Naive thymus-derived CD4-positive, alpha-beta T cell (primary cell): Measurements from ENCODE around the gene SLC66A2. TPM values are rescaled to one million over a fixed set of nuclear protein-coding genes. Genes with fewer than 3 reads are reported as not detected.
A peak's percentile ranks its signal among the peaks of the same experiment; 100 is the strongest.
"Not testable (repeated sequence)": the region's sequence is repeated elsewhere in the genome, so short reads cannot be mapped to it uniquely, and the experiment has no call there.

Experiments
- ATAC-seq: fragments of 150-1000 bp; cut with Tn5 transposase; 2 replicates; pipeline ENCODE4 v1.10.0; 2021; ENCODE audit warnings: mild to moderate bottlenecking, moderate library complexity
- CTCF ChIA-PET: fragments of 350-600 bp; sonication (Branson Sonifier 250); formaldehyde crosslinking; loops from one replicate; lab custom pipeline; 2021; ENCODE audit warnings: antibody characterized with exemption; lab: Charles Lee
- POLR2A ChIA-PET: fragments of 350-600 bp; sonication (Branson Sonifier 250); formaldehyde crosslinking; loops from one replicate; lab custom pipeline; 2021; ENCODE audit warnings: antibody characterized with exemption, inconsistent platforms; lab: Charles Lee
- DNase-seq, 9 donors: peaks; one replicate each; pipeline versions ENCODE4 v3.0.0 to v3.0.0-alpha.2; 2020 to 2022; ENCODE audit warnings: mixed read lengths in 1 of 9
- H3K27ac ChIP-seq: one replicate; pipeline ENCODE4 v1.7.0; 2013; ENCODE audit warnings: mild to moderate bottlenecking, low read depth, low read length, moderate library complexity
- H3K27me3 ChIP-seq, 2 donors: one replicate each; pipeline ENCODE4 v1.7.0; 2013; ENCODE audit warnings: low read length in 2 of 2, mild to moderate bottlenecking in 2 of 2, moderate library complexity in 2 of 2; ENCODE audit not compliant: control insufficient read depth in 2 of 2, insufficient read depth in 2 of 2
- H3K36me3 ChIP-seq, 3 experiments: 1 replicate in 2 of 3; 2 replicates in 1 of 3; pipeline ENCODE4 v1.7.0; 2013; ENCODE audit warnings: low read length in 3 of 3, mild to moderate bottlenecking in 3 of 3, moderate library complexity in 1 of 3; ENCODE audit not compliant: insufficient read depth in 3 of 3, control insufficient read depth in 2 of 3
- H3K4me1 ChIP-seq, 2 donors: one replicate each; pipeline ENCODE4 v1.7.0; 2013; ENCODE audit warnings: low read length in 2 of 2, mild to moderate bottlenecking in 2 of 2, moderate library complexity in 1 of 2; ENCODE audit not compliant: control insufficient read depth in 2 of 2, insufficient read depth in 2 of 2
- H3K4me3 ChIP-seq: 2 replicates; pipeline ENCODE4 v1.7.0; 2013; ENCODE audit warnings: mild to moderate bottlenecking, low read length
- H3K9me3 ChIP-seq, 3 experiments: 1 replicate in 2 of 3; 2 replicates in 1 of 3; pipeline ENCODE4 v1.7.0; 2013; ENCODE audit warnings: low read length in 3 of 3; ENCODE audit not compliant: control insufficient read depth in 2 of 3
- H3K27ac Mint-ChIP-seq, 9 donors: one replicate each; pipeline ENCODE4 v1.8.0; 2020 to 2022; ENCODE audit warnings: mixed read lengths in 9 of 9, mild to moderate bottlenecking in 8 of 9, moderate library complexity in 5 of 9, inconsistent platforms in 2 of 9
- H3K27me3 Mint-ChIP-seq, 5 donors: one replicate each; pipeline ENCODE4 v1.8.0; 2021 to 2022; ENCODE audit warnings: mixed read lengths in 5 of 5, mild to moderate bottlenecking in 1 of 5
- H3K36me3 Mint-ChIP-seq, 5 donors: one replicate each; pipeline ENCODE4 v1.8.0; 2020 to 2022; ENCODE audit warnings: mixed read lengths in 5 of 5, mild to moderate bottlenecking in 3 of 5, inconsistent platforms in 1 of 5
- H3K4me1 Mint-ChIP-seq, 7 donors: one replicate each; pipeline ENCODE4 v1.8.0; 2020 to 2022; ENCODE audit warnings: mixed read lengths in 7 of 7, mild to moderate bottlenecking in 3 of 7, inconsistent platforms in 1 of 7
- H3K4me3 Mint-ChIP-seq, 10 donors: one replicate each; pipeline ENCODE4 v1.8.0; 2020 to 2022; ENCODE audit warnings: mild to moderate bottlenecking in 10 of 10, mixed read lengths in 10 of 10, moderate library complexity in 6 of 10, inconsistent platforms in 2 of 10
- H3K9me3 Mint-ChIP-seq, 11 donors: one replicate each; pipeline ENCODE4 v1.8.0; 2020 to 2022; ENCODE audit warnings: mixed read lengths in 11 of 11, mild to moderate bottlenecking in 4 of 11, inconsistent platforms in 1 of 11, moderate library complexity in 1 of 11
- intact Hi-C, 2 donors: fragments of 100-400 bp; cut with micrococcal nuclease; formaldehyde crosslinking; loops; one replicate each; pipeline ENCODE4 v1.15.1; 2023
- polyA plus RNA-seq, 2 donors: library from polyadenylated mRNA; unstranded; fragments of 300-500 nt; fragmentation: Illumina TruSeq; gene quantifications; one replicate each; pipeline ENCODE4 v1.2.3, GENCODE V29; 2021
- total RNA-seq, 6 experiments: library from RNA in 5 of 6; stranded (reverse) in 5 of 6; gene quantifications; 1 replicate in 5 of 6; 2 replicates in 1 of 6; pipeline ENCODE4 v1.2.3 and lab custom pipeline; 2021 to 2026

The SLC66A2 gene
- total and polyA plus RNA-seq, 7 experiments from 2014 or later = 14.9 to 106 (median 34.1) TPM

DNA sequence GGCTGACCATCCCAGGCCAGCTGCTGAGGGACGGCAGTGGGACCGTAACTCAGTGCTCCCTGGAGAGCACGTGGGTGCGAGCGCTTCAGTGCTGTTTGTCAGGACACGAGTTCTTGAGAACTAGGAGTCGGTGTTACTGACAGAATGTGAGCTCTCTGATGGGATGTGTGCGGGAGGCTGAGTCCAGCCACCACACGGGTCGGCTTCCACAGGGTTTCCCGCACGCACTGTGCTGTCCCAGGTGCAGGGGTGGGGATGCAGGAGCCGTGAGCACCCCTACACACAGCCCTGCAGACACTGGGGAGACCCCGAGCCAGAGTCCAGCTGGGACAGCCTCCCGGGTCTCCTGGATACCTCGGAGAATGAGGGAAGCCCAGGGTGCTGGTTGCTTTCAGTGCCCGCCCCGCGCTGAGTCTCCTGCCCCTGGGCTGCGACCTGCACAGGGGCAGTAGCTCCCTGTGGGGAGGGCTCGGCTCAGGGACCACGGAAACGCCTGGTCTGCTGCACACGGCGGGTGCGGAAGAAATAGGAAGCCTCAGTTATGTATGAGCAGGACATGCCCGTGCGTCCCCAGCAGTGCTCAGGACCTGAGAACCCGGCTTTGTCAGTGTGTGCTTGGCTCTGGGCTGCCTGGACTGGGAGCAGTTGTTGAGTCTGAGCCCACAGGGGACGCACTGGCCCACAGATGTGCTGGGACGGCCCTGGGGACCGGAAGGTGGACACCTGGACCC lies 82.5 kb downstream of the SLC66A2 start:
- CTCF ChIA-PET = no interaction called here

GRCh38 chr18:79868168-79868784 lies 83.2 kb downstream of the SLC66A2 start:
- no peak overlapping the region for H3K4me3 ChIP-seq
- H3K4me1 Mint-ChIP-seq = no peaks in the 10 kb centered on the region
- no peaks in the 10 kb centered on the region for H3K36me3 ChIP-seq
- no peaks in the 10 kb centered on the region for H3K27me3 Mint-ChIP-seq
- intact Hi-C loops = no loop called here
- no peak for ATAC-seq
- no peaks in the 10 kb centered on the region for H3K4me1 ChIP-seq
- no peaks in the 10 kb centered on the region for H3K9me3 ChIP-seq
- no peaks in the 10 kb centered on the region for H3K27me3 ChIP-seq
- POLR2A ChIA-PET = no interaction called here
- no peaks in the 10 kb centered on the region for H3K36me3 Mint-ChIP-seq
- no peak overlapping the region for H3K27ac ChIP-seq
- H3K4me3 Mint-ChIP-seq = no peak overlapping the region
- no peak overlapping the region for H3K27ac Mint-ChIP-seq
- CTCF ChIA-PET = no interaction called here
- no peaks in the 10 kb centered on the region for H3K9me3 Mint-ChIP-seq
- DNase-seq = no peak

More for the DNA sequence above, 82.5 kb downstream of the SLC66A2 start:
- H3K36me3 ChIP-seq = no peaks in the 10 kb centered on the region
- intact Hi-C loops = no loop called here
- H3K27ac Mint-ChIP-seq = no peak overlapping the region
- H3K27me3 ChIP-seq = no peaks in the 10 kb centered on the region
- H3K9me3 ChIP-seq = no peaks in the 10 kb centered on the region
- no peak overlapping the region for H3K4me3 ChIP-seq
- H3K36me3 Mint-ChIP-seq = no peaks in the 10 kb centered on the region
- no peaks in the 10 kb centered on the region for H3K9me3 Mint-ChIP-seq
- H3K4me1 Mint-ChIP-seq = no peaks in the 10 kb centered on the region
- H3K4me1 ChIP-seq = no peaks in the 10 kb centered on the region
- H3K27me3 Mint-ChIP-seq = no peaks in the 10 kb centered on the region
- H3K4me3 Mint-ChIP-seq = no peak overlapping the region
- DNase-seq (no peak), ATAC-seq (peak; percentile 14)
- POLR2A ChIA-PET = no interaction called here
- H3K27ac ChIP-seq = no peak overlapping the region

DNA sequence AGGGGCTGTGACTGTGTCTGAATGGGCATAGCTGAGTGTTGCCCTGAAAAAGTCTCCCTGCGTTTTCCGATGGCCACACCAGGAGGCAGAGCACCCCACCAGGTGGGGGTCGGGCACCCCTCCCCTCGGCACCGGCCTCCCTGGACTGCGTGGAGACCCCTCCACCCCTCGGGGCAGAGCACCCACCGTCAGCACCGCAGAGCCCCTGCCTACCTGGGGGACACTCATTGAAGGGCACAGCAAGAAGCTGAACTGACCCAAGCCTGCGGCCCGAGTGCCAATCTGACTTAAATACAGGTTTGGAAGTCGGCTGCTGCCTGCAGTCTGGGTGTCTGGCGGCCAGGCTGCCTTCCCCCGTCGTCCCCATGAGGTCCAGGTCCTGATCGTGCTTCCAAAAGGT lies 83.8 kb downstream of the SLC66A2 start:
- DNase-seq = no peak
- H3K27me3 Mint-ChIP-seq = no peaks in the 10 kb centered on the region
- POLR2A ChIA-PET = interaction anchor here (0.6 kb wide), 1 partner anchor 69 kb away, joined by 3 read pairs; no protein-coding TSS in a partner anchor

DNA sequence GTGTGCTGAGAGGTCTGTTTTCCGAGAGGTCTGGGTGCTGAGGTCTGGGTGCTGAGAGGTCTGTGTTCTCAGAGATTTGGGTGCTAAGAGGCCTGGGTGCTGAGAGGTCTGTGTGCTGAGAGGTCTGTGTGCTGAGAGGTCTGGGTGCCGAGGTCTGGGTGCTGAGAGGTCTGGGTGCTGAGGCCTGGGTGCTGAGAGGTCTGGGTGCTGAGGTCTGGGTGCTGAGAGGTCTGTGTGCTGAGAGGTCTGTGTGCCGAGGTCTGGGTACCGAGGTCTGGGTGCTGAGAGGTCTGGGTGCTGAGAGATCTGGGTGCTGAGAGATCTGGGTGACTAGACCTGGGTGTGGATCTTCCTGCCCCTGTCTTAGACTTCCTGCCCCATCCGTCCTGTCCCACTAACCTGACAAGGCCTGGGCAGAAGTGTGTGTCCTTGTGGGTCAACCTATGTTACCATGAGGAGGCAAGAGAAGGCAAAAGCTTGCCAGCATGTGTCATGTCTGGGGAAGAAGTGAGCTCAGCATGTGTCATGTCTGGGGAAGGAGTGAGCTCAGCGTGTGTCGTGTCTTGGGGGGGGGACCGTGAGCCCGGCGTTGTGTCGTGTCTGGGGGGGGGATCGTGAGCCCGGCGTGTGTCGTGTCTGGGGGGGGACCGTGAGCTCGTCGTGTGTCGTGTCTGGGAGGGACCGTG lies 84.4 kb downstream of the SLC66A2 start:
- no peak overlapping the region for H3K4me3 Mint-ChIP-seq
- H3K9me3 Mint-ChIP-seq = peaks cover 0 to 8% (median 2%) of the 10 kb centered on the region in 11 donors
- H3K9me3 ChIP-seq = no peaks in the 10 kb centered on the region
- DNase-seq = no peak
- H3K27me3 Mint-ChIP-seq = no peaks in the 10 kb centered on the region
- H3K27ac Mint-ChIP-seq = no peak overlapping the region
- H3K4me1 Mint-ChIP-seq = no peaks in the 10 kb centered on the region
- H3K4me1 ChIP-seq = no peaks in the 10 kb centered on the region
- H3K36me3 Mint-ChIP-seq = peaks cover 0 to 2% (median 0%) of the 10 kb centered on the region in 5 donors
- H3K27me3 ChIP-seq = no peaks in the 10 kb centered on the region
- POLR2A ChIA-PET = interaction anchor here (0.6 kb wide), 1 partner anchor 70 kb away, joined by 3 read pairs; no protein-coding TSS in a partner anchor
- no peaks in the 10 kb centered on the region for H3K36me3 ChIP-seq
- ATAC-seq = no peak
- CTCF ChIA-PET = no interaction called here
- no peak overlapping the region for H3K27ac ChIP-seq
- H3K4me3 ChIP-seq = no peak overlapping the region
- intact Hi-C loops = no loop called here

More for the DNA sequence above, 83.8 kb downstream of the SLC66A2 start:
- ATAC-seq = no peak
- no peak overlapping the region for H3K27ac Mint-ChIP-seq
- H3K4me1 ChIP-seq = no peaks in the 10 kb centered on the region
- H3K4me3 Mint-ChIP-seq = no peak overlapping the region
- no peaks in the 10 kb centered on the region for H3K36me3 ChIP-seq
- H3K9me3 Mint-ChIP-seq = peaks cover 0 to 1% (median 0%) of the 10 kb centered on the region in 11 donors
- no peaks in the 10 kb centered on the region for H3K9me3 ChIP-seq
- no peaks in the 10 kb centered on the region for H3K4me1 Mint-ChIP-seq
- intact Hi-C loops = no loop called here
- H3K4me3 ChIP-seq = no peak overlapping the region
- no peak overlapping the region for H3K27ac ChIP-seq
- H3K36me3 Mint-ChIP-seq = no peaks in the 10 kb centered on the region
- H3K27me3 ChIP-seq = no peaks in the 10 kb centered on the region
- CTCF ChIA-PET = no interaction called here

DNA sequence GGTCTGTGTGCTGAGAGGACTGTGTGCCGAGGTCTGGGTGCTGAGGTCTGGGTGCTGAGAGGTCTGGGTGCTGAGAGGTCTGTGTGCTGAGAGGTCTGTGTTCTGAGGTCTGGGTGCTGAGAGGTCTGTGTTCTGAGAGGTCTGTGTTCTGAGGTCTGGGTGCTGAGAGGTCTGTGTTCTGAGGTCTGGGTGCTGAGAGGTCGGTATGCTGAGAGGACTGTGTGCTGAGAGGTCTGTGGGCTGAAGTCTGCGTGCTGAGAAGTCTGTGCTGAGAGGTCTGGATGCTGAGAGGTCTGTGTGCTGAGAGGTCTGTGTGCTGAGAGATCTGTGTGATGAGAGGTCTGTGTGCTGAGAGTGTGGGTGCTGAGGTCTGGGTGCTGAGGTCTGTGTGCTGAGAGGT lies 85.5 kb downstream of the SLC66A2 start:
- H3K9me3 ChIP-seq, H3K27me3 ChIP-seq, H3K27me3 Mint-ChIP-seq, POLR2A ChIA-PET, H3K27ac ChIP-seq, CTCF ChIA-PET, H3K36me3 ChIP-seq, H3K36me3 Mint-ChIP-seq, H3K4me3 Mint-ChIP-seq, DNase-seq, intact Hi-C loops, H3K4me1 ChIP-seq, ATAC-seq, H3K4me3 ChIP-seq, H3K4me1 Mint-ChIP-seq, H3K27ac Mint-ChIP-seq: not testable (repeated sequence)
- H3K9me3 Mint-ChIP-seq = peaks cover 3 to 18% (median 9%) of the 10 kb centered on the region in 11 donors

GRCh38 chr18:79864955-79865354 lies 86.5 kb downstream of the SLC66A2 start:
- intact Hi-C loops, H3K36me3 ChIP-seq, H3K27me3 ChIP-seq, H3K36me3 Mint-ChIP-seq, DNase-seq, H3K27me3 Mint-ChIP-seq, H3K27ac ChIP-seq, H3K4me3 Mint-ChIP-seq, ATAC-seq, H3K27ac Mint-ChIP-seq, H3K4me1 ChIP-seq, POLR2A ChIA-PET, H3K4me1 Mint-ChIP-seq, H3K9me3 ChIP-seq, H3K4me3 ChIP-seq, CTCF ChIA-PET: not testable (repeated sequence)
- H3K9me3 Mint-ChIP-seq = peaks cover 4 to 25% (median 9%) of the 10 kb centered on the region in 11 donors
